ENCODE data around the gene TGFBR2. TPM values are rescaled to one million over a fixed set of nuclear protein-coding genes. Genes with fewer than 3 reads are reported as not detected.

TGFBR2 gene
- total and polyA plus RNA-seq, 2 of the 13 experiments (the other 11 are each of a cell fraction or from before 2014, with no cell fraction given) = 82.2 to 187 TPM

DNA sequence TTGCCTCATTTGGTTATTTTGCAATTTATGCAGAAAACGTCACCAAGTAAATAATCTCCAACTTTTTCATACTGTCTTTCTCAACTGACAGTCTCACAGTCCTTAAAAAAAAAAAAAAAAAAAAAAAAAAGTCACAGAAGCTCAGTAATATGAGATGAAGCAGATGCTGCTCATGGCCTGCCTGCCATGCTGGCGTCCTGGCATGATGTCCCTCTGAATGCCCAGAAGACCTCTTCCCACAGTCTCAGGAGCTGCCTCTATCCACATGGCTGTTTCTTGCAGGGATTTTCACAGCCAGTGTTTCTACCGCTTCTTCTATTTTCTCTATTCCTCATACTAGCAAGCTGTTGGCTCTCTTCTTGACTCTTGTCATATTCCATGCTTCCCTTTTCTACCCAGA, 87.7 kb downstream of the TGFBR2 start:
- in situ Hi-C loops (cut with HindIII; ENCODE audit: extremely low pct_ligation_motif_present, low pct_unique_long_range_greater_than_20kb) (no loop called here), intact Hi-C loops (cut with micrococcal nuclease; ENCODE audit: unreplicated experiment) (loop anchor here (5.0 to 10.0 kb wide), 2 partner anchors 199 to 582 kb away; no protein-coding TSS in a partner anchor)
- DNase-seq (ENCODE audit: low spot score) (no peak), FAIRE-seq (no peak), ATAC-seq (no peak)
- ChIA-PET POLR2A (interaction anchor here (1.0 to 2.5 kb wide), 3 partner anchors 27 to 435 kb away, joined by 3 to 8 read pairs (median 4); partner anchors contain the start of gene TGFBR2), CTCF (ENCODE audit: low intra/inter-chr PET ratio, low total read pairs) (interaction anchor here (1.7 kb wide), 1 partner anchor 652 kb away, joined by 8 read pairs; no protein-coding TSS in a partner anchor)
- Histone ChIP-seq H3K79me2 (ENCODE audit: insufficient read depth, low read length) (no peaks in the 10 kb centered on the region), H3K4me2 (ENCODE audit: low read depth, low read length) (no peak overlapping the region), H3K4me1 (ENCODE audit: insufficient read depth, low read length) (peaks cover 43% of the 10 kb centered on the region), H2AFZ (ENCODE audit: low read length) (no peak overlapping the region), H4K20me1 (ENCODE audit: insufficient read depth, low read length) (peaks cover 37% of the 10 kb centered on the region), H3K36me3 (replicated peaks in 1 of 2; ENCODE audit: control insufficient read depth in 1 of 2, insufficient read depth in 2 of 2, low read length in 2 of 2) (peaks cover 23 to 68% of the 10 kb centered on the region in 2 experiments), H3K27ac (ENCODE audit: extremely low read length, insufficient read depth, low read length) (no peak overlapping the region), H3K4me3 (replicated peaks in 1 of 3; ENCODE audit: insufficient read depth in 1 of 3, low read depth in 2 of 3, low read length in 3 of 3) (no peak overlapping the region), H3K27me3 (ENCODE audit: control insufficient read depth in 1 of 2, insufficient read depth in 2 of 2, low read length in 2 of 2) (no peaks in the 10 kb centered on the region), H3K9me3 (ENCODE audit: low read length) (no peaks in the 10 kb centered on the region), H3K9ac (ENCODE audit: insufficient read depth, low read depth, low read length) (no peak overlapping the region)
- no TSS peak for BruUV-seq (replicated peaks)
- 98% methylated on average over 3 of the region's 3 CpGs for WGBS (ENCODE audit: low lambda C conversion rate)
- TF ChIP-seq KAT8 (CRISPR knock-in tag; IDR thresholded peaks at IDR 0.05) = no peak
- TF ChIP-seq RBM22 (optimal IDR thresholded peaks at IDR 0.05; ENCODE audit: low read length) = peak; percentile 91
- no peak for TF ChIP-seq ZNF792 (CRISPR knock-in tag; IDR thresholded peaks at IDR 0.05)
- 0 out of 2 replicates have a peak, but pooled peaks have one; percentile 13 for TF ChIP-seq POLR2G (IDR thresholded peaks at IDR 0.05; ENCODE audit: low read depth, low read length)
- no peak for TF ChIP-seq ZNF33B (CRISPR knock-in tag; IDR thresholded peaks at IDR 0.05)
- TF ChIP-seq POLR2A (IDR thresholded peaks at IDR 0.05; ENCODE audit: insufficient read depth in 1 of 2, low read depth in 2 of 2, low read length in 2 of 2) = 0 out of 4 replicates have a peak, but pooled peaks of 1 of the 2 experiments have one; percentile 29
- 0 out of 2 replicates have a peak, but pooled peaks have one; percentile 13 for TF ChIP-seq PAF1 (CRISPR knock-in tag; IDR thresholded peaks at IDR 0.05)
- TF ChIP-seq CERS6 (CRISPR knock-in tag; IDR thresholded peaks at IDR 0.05) = no peak
- TF ChIP-seq ZNF280D (CRISPR knock-in tag; IDR thresholded peaks at IDR 0.05) = no peak
- TF ChIP-seq DMAP1 (CRISPR knock-in tag; IDR thresholded peaks at IDR 0.05) = no peak

Data from HepG2 (cell line).